OCI-LY1 (cell line): ENCODE results near the gene PLXND1.

Experiments
- H2AFZ ChIP-seq: fragments of 200-600 bp; sonication (generic), shearing (Covaris generic); 2 replicates; pipeline ENCODE4 v1.6.0; 2014; ENCODE audit warnings: antibody characterized with exemption, mild to moderate bottlenecking, low read length
- H3F3A ChIP-seq: fragments of 200-600 bp; sonication (generic), shearing (Covaris generic); 2 replicates; pipeline ENCODE4 v1.6.0; 2014; ENCODE audit warnings: mild to moderate bottlenecking, antibody characterized with exemption, low read length, moderate library complexity; ENCODE audit not compliant: insufficient read depth
- H3K27ac ChIP-seq: fragments of 200-600 bp; sonication (generic); 2 replicates; pipeline ENCODE4 v1.5.1; 2014; ENCODE audit warnings: low read length, mixed run types, mild to moderate bottlenecking, low read depth; ENCODE audit not compliant: poor library complexity, severe bottlenecking
- H3K27me3 ChIP-seq: fragments of 200-600 bp; sonication (generic); 2 replicates; pipeline ENCODE4 v1.6.0; 2014; ENCODE audit warnings: antibody characterized with exemption, mild to moderate bottlenecking, low read length, moderate library complexity; ENCODE audit not compliant: insufficient read depth
- H3K36me3 ChIP-seq: fragments of 200-600 bp; sonication (generic); 2 replicates; pipeline ENCODE4 v1.6.1; 2014; ENCODE audit warnings: mild to moderate bottlenecking, antibody characterized with exemption, low read length, moderate library complexity, mixed read lengths; ENCODE audit not compliant: insufficient read depth
- H3K4me1 ChIP-seq: fragments of 200-600 bp; sonication (generic); 2 replicates; pipeline ENCODE4 v1.5.1; 2014; ENCODE audit warnings: mild to moderate bottlenecking, low read length, moderate library complexity; ENCODE audit not compliant: insufficient read depth, severe bottlenecking
- H3K4me2 ChIP-seq: fragments of 200-600 bp; sonication (generic), shearing (Covaris generic); 2 replicates; pipeline ENCODE4 v1.6.1; 2014; ENCODE audit warnings: low read length
- H3K4me3 ChIP-seq: fragments of 200-600 bp; sonication (generic); 2 replicates; pipeline ENCODE4 v1.5.1; 2014; ENCODE audit warnings: low read length, low read depth, mild to moderate bottlenecking, mixed read lengths; ENCODE audit not compliant: poor library complexity, severe bottlenecking
- H3K79me2 ChIP-seq: fragments of 200-600 bp; shearing (Covaris generic); 2 replicates; pipeline ENCODE4 v1.6.1; 2016; ENCODE audit warnings: mixed run types, low read length, mixed read lengths; ENCODE audit not compliant: insufficient read depth
- H3K9ac ChIP-seq: fragments of 200-600 bp; sonication (generic), shearing (Covaris generic); 2 replicates; pipeline ENCODE4 v1.6.1; 2014; ENCODE audit warnings: mild to moderate bottlenecking, low read length, mixed read lengths
- H3K9me2 ChIP-seq: fragments of 200-600 bp; sonication (generic), shearing (Covaris generic); 2 replicates; pipeline ENCODE4 v1.6.1; 2014; ENCODE audit warnings: low read depth, mild to moderate bottlenecking, low read length, mixed read lengths
- H3K9me3 ChIP-seq: fragments of 200-600 bp; shearing (Covaris generic); 2 replicates; pipeline ENCODE4 v1.6.1; 2014; ENCODE audit warnings: low read length, mixed read lengths
- H4K20me1 ChIP-seq: fragments of 200-600 bp; sonication (generic), shearing (Covaris generic); 2 replicates; pipeline ENCODE4 v1.6.0; 2016; ENCODE audit warnings: mild to moderate bottlenecking, low read length; ENCODE audit not compliant: insufficient read depth
- CTCF ChIP-seq: fragments of 200-600 bp; sonication (generic), shearing (Covaris generic); IDR thresholded peaks from 2 replicates; pipeline ENCODE4 v1.5.1; 2017; ENCODE audit warnings: mild to moderate bottlenecking, antibody characterized with exemption, low read length, moderate library complexity, mixed read lengths
- EZH2 ChIP-seq: fragments of 200-600 bp; sonication (generic), shearing (Covaris generic); IDR thresholded peaks from 2 replicates; pipeline ENCODE4 v1.8.0; 2017; ENCODE audit warnings: borderline replicate concordance, mixed run types, mild to moderate bottlenecking, antibody characterized with exemption, low read length, moderate library complexity, mixed read lengths

The PLXND1 gene

GRCh38 chr3:129606636-129607390, at the start of gene PLXND1:
Gene PLXND1, minus strand, starts transcription at chr3:129606676. Its CDS starts 37 bp downstream, at chr3:129606639.
- no peaks in the 10 kb centered on the region for H3K9me2 ChIP-seq
- H3F3A ChIP-seq: no peaks in the 10 kb centered on the region
- H3K4me2 ChIP-seq: peak within 1 kb of the TSS; percentile 76
- no peaks in the 10 kb centered on the region for H3K9me3 ChIP-seq
- H2AFZ ChIP-seq: no peak within 1 kb of the TSS
- TF ChIP-seq EZH2 (no peak), CTCF (no peak)
- H3K27ac ChIP-seq: no peak within 1 kb of the TSS
- peak within 1 kb of the TSS; percentile 64 for H3K4me3 ChIP-seq
- no peaks in the 10 kb centered on the region for H3K36me3 ChIP-seq
- peak within 1 kb of the TSS; percentile 47 for H3K9ac ChIP-seq
- no peaks in the 10 kb centered on the region for H4K20me1 ChIP-seq
- H3K79me2 ChIP-seq: no peaks in the 10 kb centered on the region
- H3K4me1 ChIP-seq: peaks cover 17% of the 10 kb centered on the region
- H3K27me3 ChIP-seq: peaks cover 17% of the 10 kb centered on the region

GRCh38 chr3:129655291-129655700, 48.8 kb upstream of the PLXND1 start:
- Histone ChIP-seq H3K27me3 (no peaks in the 10 kb centered on the region), H3K9me3 (no peaks in the 10 kb centered on the region), H3F3A (no peaks in the 10 kb centered on the region), H4K20me1 (no peaks in the 10 kb centered on the region), H3K9ac (no peak overlapping the region), H3K4me2 (no peak overlapping the region), H3K4me3 (no peak overlapping the region), H2AFZ (no peak overlapping the region), H3K4me1 (peaks cover 32% of the 10 kb centered on the region), H3K9me2 (no peaks in the 10 kb centered on the region), H3K27ac (no peak overlapping the region), H3K36me3 (peaks cover 20% of the 10 kb centered on the region; the same call in 1 of the 2 replicates), H3K79me2 (no peaks in the 10 kb centered on the region)
- no peak for TF ChIP-seq CTCF
- no peak for TF ChIP-seq EZH2

- Histone ChIP-seq H3K36me3 (peaks cover 23% of the 10 kb centered on the region; the same call in 1 of the 2 replicates), H3K4me2 (no peak overlapping the region), H3K4me1 (peaks cover 32% of the 10 kb centered on the region), H3K4me3 (no peak overlapping the region), H3K9me3 (no peaks in the 10 kb centered on the region), H4K20me1 (no peaks in the 10 kb centered on the region), H3K27ac (no peak overlapping the region), H3K27me3 (no peaks in the 10 kb centered on the region), H3K9me2 (no peaks in the 10 kb centered on the region), H3K9ac (no peak overlapping the region), H2AFZ (no peak overlapping the region), H3F3A (no peaks in the 10 kb centered on the region), H3K79me2 (no peaks in the 10 kb centered on the region)
- no peak for TF ChIP-seq EZH2
- no peak for TF ChIP-seq CTCF
Measured at GRCh38 chr3:129654131-129654530, 47.7 kb upstream of the PLXND1 start.
